Body of pancreas (tissue), 4 donors: ENCODE results near the gene TMEM52. TPM values are rescaled to one million over a fixed set of nuclear protein-coding genes. Genes with fewer than 3 reads are reported as not detected.
A peak's percentile ranks its signal among the peaks of the same experiment; 100 is the strongest.

Experiments
- ATAC-seq: fragments of 150-250 bp; one replicate; pipeline ENCODE4 v1.9.1; 2016
- DNase-seq, 4 donors: peaks; one replicate each; pipeline ENCODE4 v3.0.0-alpha.2; 2019
- H3K27ac ChIP-seq, 4 donors: fragments of 200-600 bp; sonication (generic); 1 replicate in 3 of 4; 2 replicates in 1 of 4; pipeline versions ENCODE4 v1.5.1 to v1.6.1; 2016 to 2019; ENCODE audit warnings: mild to moderate bottlenecking in 1 of 4, mixed read lengths in 1 of 4, moderate library complexity in 1 of 4
- H3K27me3 ChIP-seq, 2 donors: fragments of 200-600 bp; sonication (generic); one replicate each; pipeline ENCODE4 v1.6.0; 2016; ENCODE audit warnings: mild to moderate bottlenecking in 1 of 2
- H3K36me3 ChIP-seq, 2 donors: fragments of 200-600 bp; sonication (generic); replicated peaks in 1 of 2; 2 replicates each; pipeline ENCODE4 v1.5.1; 2016; ENCODE audit warnings: low read depth in 2 of 2; ENCODE audit not compliant: insufficient read depth in 1 of 2
- H3K4me1 ChIP-seq: fragments of 200-600 bp; sonication (generic); one replicate; pipeline ENCODE4 v1.6.0; 2016
- H3K4me3 ChIP-seq, 2 donors: fragments of 200-600 bp; sonication (generic); 1 replicate in 1 of 2; 2 replicates in 1 of 2; pipeline ENCODE4 v1.5.1; 2016 to 2019
- H3K9me3 ChIP-seq, 3 donors: fragments of 200-600 bp; sonication (generic); 1 replicate in 2 of 3; 2 replicates in 1 of 3; pipeline ENCODE4 v1.5.1; 2016
- CTCF ChIP-seq, 7 experiments: fragments of 450-650 bp in 4 of 7; fragments of 200-600 bp in 3 of 7; sonication (generic) in 3 of 7; IDR thresholded peaks; one replicate each; pipeline ENCODE4 v1.5.1; 2016 to 2019; ENCODE audit warnings: antibody characterized with exemption in 7 of 7
- POLR2A ChIP-seq, 3 donors: fragments of 450-650 bp; IDR thresholded peaks; one replicate each; pipeline ENCODE4 v1.6.1; 2016; ENCODE audit warnings: antibody characterized with exemption in 3 of 3, mild to moderate bottlenecking in 2 of 3
- WGBS, 2 donors: methylation state at CpG; one replicate each; pipeline ENCODE4 v1.1.5; 2017; 5-methylcytosine and 5-hydroxymethylcytosine counted together
- intact Hi-C: fragments of 100-400 bp; cut with DNase I; formaldehyde crosslinking; loops from one replicate; pipeline ENCODE4 v1.15.1; 2023
- total RNA-seq, 2 donors: library from RNA; depleted of rRNA; stranded (reverse); fragments of >200 nt; gene quantifications; one replicate each; pipeline ENCODE4 v1.1.0, GENCODE V29; 2016

The TMEM52 gene
- total RNA-seq, 2 donors from 2014 or later, result 65.6 to 107 TPM

- Histone ChIP-seq H3K9me3 (no peaks in the 10 kb centered on the region), H3K36me3 (no peaks in the 10 kb centered on the region), H3K27ac (no peak overlapping the region), H3K27me3 (no peaks in the 10 kb centered on the region), H3K4me3 (no peak overlapping the region), H3K4me1 (peaks cover 15% of the 10 kb centered on the region)
- DNase-seq, result peak in 1 of 4 donors; percentile 11
- TF ChIP-seq POLR2A (IDR thresholded peaks at IDR 0.05), result no peak
- no peak for TF ChIP-seq CTCF (IDR thresholded peaks at IDR 0.05)
- ATAC-seq, result no peak
- intact Hi-C loops, result no loop called here
- WGBS, 2 donors, result 76 to 85% methylated on average over 5 to 21 of the region's 21 CpGs
Measured at GRCh38 chr1:1926886-1927660, 8.0 kb upstream of the TMEM52 start.

DNA sequence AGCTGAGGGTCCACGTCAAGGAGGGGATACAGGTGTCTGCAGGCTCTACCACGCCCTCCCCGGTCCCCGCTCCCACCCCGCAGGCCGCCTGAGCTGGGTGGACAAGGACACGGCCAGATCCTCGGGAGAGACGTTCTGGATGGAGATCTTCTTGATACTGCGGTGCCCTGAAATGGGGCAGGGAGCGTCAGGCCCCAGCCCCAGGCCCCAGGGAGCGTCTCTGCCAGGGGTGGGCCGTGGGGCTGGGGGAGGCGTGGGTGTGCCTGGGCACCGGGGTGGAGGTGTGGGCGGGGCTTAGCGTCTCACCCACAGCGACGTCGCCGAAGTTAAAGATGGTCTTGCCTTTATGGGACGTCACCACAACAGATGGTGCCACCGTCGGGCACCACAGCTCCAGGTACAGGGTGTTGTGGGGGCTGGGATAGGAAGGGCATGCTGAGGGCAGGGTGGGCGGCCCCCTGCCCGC is 7.3 kb upstream of the TMEM52 start:
- WGBS, 2 donors, result 80 to 84% methylated on average over 17 to 26 of the region's 26 CpGs
- Histone ChIP-seq H3K4me1 (peaks cover 15% of the 10 kb centered on the region), H3K27me3 (no peaks in the 10 kb centered on the region), H3K4me3 (no peak overlapping the region), H3K27ac (no peak overlapping the region), H3K9me3 (no peaks in the 10 kb centered on the region), H3K36me3 (no peaks in the 10 kb centered on the region)
- intact Hi-C loops, result no loop called here
- TF ChIP-seq CTCF (IDR thresholded peaks at IDR 0.05) (no peak), POLR2A (IDR thresholded peaks at IDR 0.05) (no peak)
- no peak for ATAC-seq
- peak in 1 of 4 donors; percentile 10 for DNase-seq

DNA sequence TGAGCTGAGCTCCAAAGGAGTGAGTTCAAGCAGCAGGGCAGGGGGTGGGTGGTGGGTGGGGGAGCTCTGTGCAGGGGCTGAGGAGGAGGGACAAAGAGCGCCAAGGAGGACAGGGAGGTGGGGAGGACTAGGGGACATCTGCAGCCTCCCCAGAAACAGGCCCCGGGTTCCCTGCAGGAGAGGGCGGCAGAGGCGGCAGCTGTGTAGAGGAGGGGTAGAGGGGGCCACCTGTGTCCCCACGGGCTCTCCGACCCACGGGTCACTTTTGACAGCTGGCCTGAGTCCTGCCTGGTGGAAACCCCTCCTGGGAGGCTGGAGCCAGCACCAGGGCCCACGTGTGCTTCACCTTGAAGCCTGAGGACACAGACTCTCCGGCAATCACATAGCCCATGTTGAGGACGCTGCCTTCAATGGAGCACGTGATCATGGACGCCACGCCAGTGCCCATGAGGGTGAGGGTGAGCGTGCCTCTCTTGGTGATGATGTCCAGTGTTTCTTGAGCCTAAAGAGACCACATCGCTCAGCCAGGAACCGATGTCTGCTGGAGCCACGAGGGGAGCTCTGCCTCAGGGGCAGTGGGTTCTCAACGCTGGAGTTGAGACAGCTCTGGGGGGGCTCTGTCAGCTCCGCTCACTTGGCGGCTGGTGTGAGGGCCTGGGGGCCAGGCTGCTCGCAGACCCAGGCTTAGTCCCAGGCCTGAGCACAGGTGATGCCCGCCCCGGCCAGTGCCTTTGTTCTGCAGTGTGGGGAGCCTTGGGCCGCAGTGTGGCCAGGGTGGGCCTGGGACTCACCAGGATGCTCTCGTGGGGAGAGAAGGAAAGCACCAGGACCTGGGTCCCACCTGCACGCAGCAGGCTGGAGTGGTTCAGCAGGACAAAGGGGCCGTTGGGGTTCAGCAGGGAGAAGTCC is 6.6 kb upstream of the TMEM52 start:
- H3K4me3 ChIP-seq, result no peak overlapping the region
- intact Hi-C loops, result no loop called here
- H3K27ac ChIP-seq, result no peak overlapping the region
- WGBS, 2 donors, result 77 to 80% methylated on average over 11 to 24 of the region's 27 CpGs
- ATAC-seq, result no peak
- DNase-seq, result peak in 1 of 4 donors; percentile 8
- TF ChIP-seq CTCF (IDR thresholded peaks at IDR 0.05) (no peak), POLR2A (IDR thresholded peaks at IDR 0.05) (no peak)
- H3K36me3 ChIP-seq, result no peaks in the 10 kb centered on the region
- peaks cover 15% of the 10 kb centered on the region for H3K4me1 ChIP-seq
- H3K27me3 ChIP-seq, result no peaks in the 10 kb centered on the region
- H3K9me3 ChIP-seq, result no peaks in the 10 kb centered on the region

DNA sequence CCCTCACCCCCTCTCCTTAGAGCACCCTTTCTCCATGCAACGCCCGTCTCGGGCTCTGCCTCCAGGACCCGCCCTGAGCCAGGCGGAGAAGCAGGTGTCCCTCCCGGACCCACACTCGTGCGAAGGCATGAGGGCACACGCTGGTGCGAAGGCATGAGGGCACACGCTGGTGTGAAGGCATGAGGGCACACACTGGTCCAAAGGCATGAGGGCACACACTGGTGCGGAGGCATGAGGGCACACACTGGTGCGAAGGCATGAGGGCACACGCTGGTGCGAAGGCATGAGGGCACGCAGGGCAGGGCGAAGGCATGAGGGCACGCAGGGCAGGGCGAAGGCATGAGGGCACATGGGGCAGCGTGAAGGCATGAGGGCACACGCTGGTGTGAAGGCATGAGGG is 5.8 kb upstream of the TMEM52 start:
- intact Hi-C loops, result no loop called here
- WGBS, 2 donors, result 93 to 95% methylated on average over 11 to 21 of the region's 21 CpGs
- H3K4me3 ChIP-seq, result no peak overlapping the region
- DNase-seq (no peak), ATAC-seq (no peak)
- no peak overlapping the region for H3K27ac ChIP-seq
- no peaks in the 10 kb centered on the region for H3K36me3 ChIP-seq
- H3K9me3 ChIP-seq, result no peaks in the 10 kb centered on the region
- peaks cover 17% of the 10 kb centered on the region for H3K4me1 ChIP-seq
- TF ChIP-seq CTCF (IDR thresholded peaks at IDR 0.05) (no peak), POLR2A (IDR thresholded peaks at IDR 0.05) (no peak)
- H3K27me3 ChIP-seq, result no peaks in the 10 kb centered on the region
